ENCODE data around the gene PLSCR3.
"Not testable (repeated sequence)": the region's sequence is repeated elsewhere in the genome, so short reads cannot be mapped to it uniquely, and the experiment has no call there.

PLSCR3 gene

DNA sequence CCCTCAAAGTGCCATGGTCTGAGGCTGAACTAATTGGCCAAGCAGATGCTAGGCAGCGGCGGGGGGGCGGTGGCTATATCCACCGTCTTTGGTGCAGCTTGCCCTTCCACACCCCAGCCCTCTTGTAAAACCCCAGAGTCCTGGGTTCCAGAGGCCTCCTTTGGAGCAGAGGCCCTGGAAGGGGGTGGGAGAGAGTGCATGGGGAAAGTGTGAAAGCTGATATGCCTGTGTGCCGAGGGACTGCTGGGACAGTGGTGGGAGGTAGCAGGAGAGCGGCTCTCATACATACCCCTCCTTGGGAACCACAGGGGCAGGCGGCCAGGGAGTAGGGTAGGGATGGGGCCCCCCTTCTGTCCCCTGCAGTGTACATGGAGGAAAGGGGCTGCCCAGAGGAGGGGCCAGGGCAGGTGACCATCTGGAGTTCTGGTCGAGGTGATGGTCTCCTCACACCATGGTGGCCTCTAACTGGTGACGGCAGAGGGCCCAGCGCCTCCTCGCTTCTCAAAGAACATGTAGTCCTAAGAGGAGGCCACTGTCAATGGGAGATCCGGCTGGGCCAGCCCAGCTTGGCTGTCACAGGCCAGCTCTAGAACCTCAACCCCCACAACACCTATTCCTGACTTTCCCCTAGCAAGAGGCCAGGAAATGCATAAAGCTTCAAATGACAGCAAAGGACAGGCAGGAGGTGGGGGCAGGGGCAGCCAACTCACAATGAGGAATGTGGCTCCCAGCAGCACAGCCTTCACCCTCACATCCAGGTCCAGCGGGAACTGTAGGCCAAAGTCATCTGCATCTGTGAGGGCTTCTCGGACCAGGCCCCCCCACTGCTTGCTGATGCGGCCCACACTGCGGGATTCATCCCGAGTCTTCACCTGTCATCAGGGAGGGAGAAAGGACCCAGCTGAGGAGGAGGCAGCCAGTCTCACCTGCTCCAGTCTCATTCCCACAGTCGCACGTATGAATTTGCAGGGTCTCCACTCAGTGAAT, 4.1 kb downstream of the PLSCR3 start:
- Mint-ChIP-seq H3K4me3 (no peak overlapping the region), H3K36me3 (peaks cover 56% of the 10 kb centered on the region), H3K9me3 (no peaks in the 10 kb centered on the region), H3K27ac (peak overlapping the region; percentile 5), H3K4me1 (peaks cover 45% of the 10 kb centered on the region), H3K27me3 (peaks cover 3% of the 10 kb centered on the region)
- CTCF ChIA-PET: no interaction called here
- no peak for DNase-seq

DNA sequence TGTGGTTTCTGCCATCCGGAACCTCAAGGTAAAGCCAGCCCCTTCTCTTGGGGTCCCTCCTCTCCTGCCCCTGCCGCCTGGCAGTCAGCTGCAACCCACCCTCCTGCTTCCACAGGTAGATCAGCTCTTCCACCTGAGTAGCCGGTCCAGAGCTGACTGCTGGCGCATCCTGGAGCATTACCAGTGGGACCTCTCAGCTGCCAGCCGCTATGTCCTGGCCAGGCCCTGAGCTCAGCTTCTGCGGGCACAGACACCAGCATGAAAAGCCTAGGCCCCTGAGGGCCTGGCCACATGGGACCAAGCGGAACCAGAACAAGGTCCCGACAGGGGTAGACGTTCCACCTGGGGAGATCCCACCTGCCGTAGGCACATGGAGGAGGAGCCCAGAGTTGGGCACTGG, 5.5 kb downstream of the PLSCR3 start:
- Mint-ChIP-seq H3K9me3 (no peaks in the 10 kb centered on the region), H3K4me3 (no peak overlapping the region), H3K4me1 (peaks cover 44% of the 10 kb centered on the region), H3K27me3 (no peaks in the 10 kb centered on the region), H3K27ac (no peak overlapping the region), H3K36me3 (peaks cover 54% of the 10 kb centered on the region)
- CTCF ChIA-PET: no interaction called here
- DNase-seq: no peak

DNA sequence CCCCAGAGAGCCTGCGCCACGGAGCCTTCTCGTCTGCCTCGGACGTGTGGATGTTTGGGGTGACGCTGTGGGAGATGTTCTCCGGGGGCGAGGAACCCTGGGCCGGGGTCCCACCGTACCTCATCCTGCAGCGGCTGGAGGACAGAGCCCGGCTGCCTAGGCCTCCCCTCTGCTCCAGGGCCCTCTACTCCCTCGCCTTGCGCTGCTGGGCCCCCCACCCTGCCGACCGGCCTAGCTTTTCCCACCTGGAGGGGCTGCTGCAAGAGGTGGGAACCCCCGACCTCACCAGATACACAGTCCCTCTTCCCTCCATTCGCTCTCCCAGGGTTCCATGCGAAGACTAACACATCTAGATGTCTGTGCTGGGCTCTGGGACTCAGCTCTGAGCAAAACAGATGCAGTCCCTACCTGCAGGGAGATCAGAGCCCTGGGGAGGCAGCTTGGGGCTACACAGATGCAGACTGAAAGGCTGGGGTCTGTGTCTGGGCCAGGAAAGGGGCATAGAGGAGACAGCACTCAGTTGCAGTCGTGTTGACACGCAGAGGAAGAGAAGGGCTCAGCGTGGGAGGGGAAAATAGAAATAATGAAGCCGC, 9.7 kb downstream of the PLSCR3 start:
- Mint-ChIP-seq H3K27ac (peak overlapping the region; percentile 49), H3K27me3 (peaks cover 40% of the 10 kb centered on the region), H3K9me3 (peaks cover 1% of the 10 kb centered on the region), H3K36me3 (peaks cover 21% of the 10 kb centered on the region), H3K4me1 (peaks cover 26% of the 10 kb centered on the region), H3K4me3 (peak overlapping the region; percentile 74)
- CTCF ChIA-PET: interaction anchor here (1.1 kb wide), 1 partner anchor 130 kb away, joined by 3 read pairs; no protein-coding TSS in a partner anchor
- no peak for DNase-seq

DNA sequence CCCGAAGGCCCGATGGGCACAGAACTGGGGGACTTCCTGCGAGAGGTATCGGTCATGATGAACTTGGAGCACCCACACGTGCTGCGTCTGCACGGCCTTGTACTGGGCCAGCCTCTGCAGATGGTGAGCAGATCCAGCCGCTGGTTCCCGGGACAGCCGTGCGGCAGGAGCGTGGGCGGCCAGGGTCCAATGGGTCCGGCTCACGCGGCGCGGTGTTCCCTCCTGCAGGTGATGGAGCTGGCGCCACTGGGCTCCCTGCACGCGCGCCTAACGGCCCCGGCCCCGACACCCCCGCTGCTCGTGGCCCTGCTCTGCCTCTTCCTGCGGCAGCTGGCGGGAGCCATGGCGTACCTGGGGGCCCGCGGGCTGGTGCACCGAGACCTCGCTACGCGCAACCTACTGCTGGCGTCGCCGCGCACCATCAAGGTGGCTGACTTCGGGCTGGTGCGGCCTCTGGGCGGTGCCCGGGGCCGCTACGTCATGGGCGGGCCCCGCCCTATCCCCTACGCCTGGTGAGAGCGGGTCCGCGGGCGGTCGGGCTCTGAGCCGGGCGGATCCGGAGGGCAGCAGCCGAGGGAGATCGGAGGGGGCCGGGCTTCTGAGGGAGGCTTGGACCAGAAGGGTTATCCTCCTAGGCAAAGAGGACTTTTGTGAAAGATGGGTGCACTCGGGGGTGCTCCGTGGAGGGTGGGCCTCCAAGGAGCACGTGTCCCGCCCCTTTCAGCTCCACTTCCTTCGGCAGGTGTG, 10.4 kb downstream of the PLSCR3 start:
- peaks cover 25% of the 10 kb centered on the region for H3K4me1 Mint-ChIP-seq
- H3K27ac Mint-ChIP-seq: peak overlapping the region; percentile 49
- peaks cover 47% of the 10 kb centered on the region for H3K27me3 Mint-ChIP-seq
- peaks cover 7% of the 10 kb centered on the region for H3K9me3 Mint-ChIP-seq
- peak; percentile 87 for DNase-seq
- CTCF ChIA-PET: interaction anchor here (1.1 kb wide), 1 partner anchor 131 kb away, joined by 3 read pairs; no protein-coding TSS in a partner anchor
- peak overlapping the region; percentile 74 for H3K4me3 Mint-ChIP-seq
- peaks cover 17% of the 10 kb centered on the region for H3K36me3 Mint-ChIP-seq

DNA sequence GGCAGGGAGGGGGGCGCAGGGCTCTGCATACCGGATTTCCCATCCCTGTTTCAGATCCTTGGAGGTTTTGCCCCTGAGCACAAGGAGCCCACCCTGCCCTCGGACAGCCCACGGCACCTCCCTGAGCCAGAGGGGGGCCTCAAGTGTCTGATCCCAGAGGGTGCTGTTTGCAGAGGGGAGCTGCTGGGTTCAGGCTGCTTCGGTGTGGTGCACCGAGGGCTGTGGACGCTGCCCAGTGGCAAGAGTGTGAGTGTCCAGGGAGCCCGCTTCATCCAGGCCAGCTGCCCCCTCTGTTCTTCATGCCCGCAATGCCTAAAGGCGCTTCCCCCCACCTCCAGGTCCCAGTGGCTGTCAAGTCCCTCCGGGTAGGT, 11.0 kb downstream of the PLSCR3 start:
- CTCF ChIA-PET: no interaction called here
- DNase-seq: no peak
- Mint-ChIP-seq H3K27me3 (peaks cover 51% of the 10 kb centered on the region), H3K27ac (no peak overlapping the region), H3K36me3 (peaks cover 13% of the 10 kb centered on the region), H3K4me1 (peaks cover 25% of the 10 kb centered on the region), H3K4me3 (peak overlapping the region; percentile 50), H3K9me3 (peaks cover 7% of the 10 kb centered on the region)

DNA sequence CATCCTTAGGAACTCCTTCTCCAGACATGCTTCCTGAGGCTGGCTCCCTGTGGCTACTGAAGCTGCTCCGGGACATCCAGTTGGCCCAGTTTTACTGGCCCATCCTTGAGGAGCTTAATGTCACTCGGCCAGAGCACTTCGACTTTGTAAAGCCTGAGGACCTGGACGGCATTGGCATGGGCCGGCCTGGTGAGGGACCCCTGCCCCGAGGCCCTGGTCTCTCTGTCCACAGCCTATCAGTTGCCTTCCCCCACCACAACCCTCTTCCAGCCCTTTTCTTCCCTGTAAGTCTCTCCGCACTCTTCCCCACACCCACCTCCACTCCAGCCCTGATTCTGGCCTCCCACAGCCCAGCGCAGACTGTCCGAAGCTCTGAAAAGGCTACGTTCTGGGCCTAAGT, 11.4 kb downstream of the PLSCR3 start:
- DNase-seq: no peak
- Mint-ChIP-seq H3K4me1 (peaks cover 25% of the 10 kb centered on the region), H3K36me3 (peaks cover 11% of the 10 kb centered on the region), H3K9me3 (peaks cover 7% of the 10 kb centered on the region), H3K4me3 (peak overlapping the region; percentile 50), H3K27ac (no peak overlapping the region), H3K27me3 (peaks cover 55% of the 10 kb centered on the region)
- CTCF ChIA-PET: no interaction called here

DNA sequence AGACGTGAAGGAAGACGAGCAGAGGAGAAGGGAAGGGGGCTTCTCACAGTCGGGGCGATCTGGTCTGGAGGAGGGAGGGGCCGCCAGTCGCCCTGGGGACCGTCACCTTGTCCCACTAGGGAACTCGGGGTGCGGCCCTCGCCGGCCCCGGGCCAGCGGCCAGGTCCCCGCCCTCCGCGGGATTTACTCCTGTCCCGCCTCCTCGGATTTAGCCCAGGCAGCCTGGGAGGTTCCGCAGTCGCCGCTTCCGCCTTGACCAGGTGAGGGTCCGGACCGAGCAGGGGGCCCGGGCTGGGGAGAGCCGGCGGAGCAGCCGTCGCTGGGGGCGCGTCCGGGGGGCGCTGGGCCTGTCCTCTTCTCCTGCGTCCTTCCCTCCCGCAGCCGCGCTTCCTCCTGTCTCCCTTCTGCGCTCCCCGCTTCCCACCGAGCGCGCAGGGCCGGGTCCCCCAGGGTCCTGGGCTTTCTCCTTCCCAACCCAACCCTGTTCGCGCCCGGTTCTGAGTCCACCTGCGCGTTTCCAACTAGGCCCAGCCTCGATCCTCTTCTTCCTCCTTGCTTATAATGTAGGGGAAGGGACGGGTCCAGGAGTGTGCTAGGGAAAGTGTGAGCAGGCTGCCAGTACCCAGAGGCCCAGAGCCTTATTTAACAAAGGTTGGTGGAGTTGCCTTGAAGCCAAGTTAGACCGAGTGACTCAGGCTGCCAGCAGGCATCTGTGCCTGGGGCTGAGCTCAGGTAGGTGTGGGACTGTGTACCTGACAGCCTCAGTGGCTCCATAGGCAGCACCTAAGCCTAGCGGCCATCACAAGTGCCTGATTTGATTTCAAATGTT, 13.3 kb downstream of the PLSCR3 start, which contains the start of gene TNK1:
TSS of gene TNK1 (plus strand) at position 235 of the 829 bp plus-strand sequence. CDS start 1,838 bp downstream, outside the sequence.
- H3K9me3 Mint-ChIP-seq: peaks cover 7% of the 10 kb centered on the region
- peaks cover 20% of the 10 kb centered on the region for H3K4me1 Mint-ChIP-seq
- DNase-seq: no peak
- CTCF ChIA-PET: no interaction called here
- no peak within 1 kb of the TSS for H3K27ac Mint-ChIP-seq
- H3K36me3 Mint-ChIP-seq: peaks cover 6% of the 10 kb centered on the region
- peaks cover 65% of the 10 kb centered on the region for H3K27me3 Mint-ChIP-seq
- no peak within 1 kb of the TSS for H3K4me3 Mint-ChIP-seq

DNA sequence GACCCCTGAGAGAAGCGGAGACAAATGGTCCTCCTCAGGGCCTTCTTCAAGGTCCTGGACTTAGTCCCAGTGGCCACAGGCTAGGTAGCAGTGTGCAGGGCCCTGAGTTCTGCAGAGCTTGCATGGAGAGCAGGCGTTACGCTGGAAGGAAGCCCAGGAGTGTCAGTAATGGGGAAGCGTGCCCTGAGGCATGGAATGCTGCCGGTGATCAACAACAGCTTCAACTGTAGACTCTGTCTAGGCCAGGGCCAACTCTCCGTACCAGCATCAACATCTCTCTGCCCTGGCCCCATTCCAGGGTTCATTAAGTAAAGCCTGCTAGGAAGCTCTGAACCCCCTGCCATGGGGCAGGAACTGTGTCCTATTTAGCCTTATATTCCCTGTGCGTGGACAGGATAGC, 14.0 kb downstream of the PLSCR3 start:
- Mint-ChIP-seq H3K36me3 (peaks cover 2% of the 10 kb centered on the region), H3K4me3 (no peak overlapping the region), H3K4me1 (peaks cover 17% of the 10 kb centered on the region), H3K9me3 (peaks cover 7% of the 10 kb centered on the region), H3K27ac (no peak overlapping the region), H3K27me3 (peaks cover 65% of the 10 kb centered on the region)
- no peak for DNase-seq
- CTCF ChIA-PET: no interaction called here

DNA sequence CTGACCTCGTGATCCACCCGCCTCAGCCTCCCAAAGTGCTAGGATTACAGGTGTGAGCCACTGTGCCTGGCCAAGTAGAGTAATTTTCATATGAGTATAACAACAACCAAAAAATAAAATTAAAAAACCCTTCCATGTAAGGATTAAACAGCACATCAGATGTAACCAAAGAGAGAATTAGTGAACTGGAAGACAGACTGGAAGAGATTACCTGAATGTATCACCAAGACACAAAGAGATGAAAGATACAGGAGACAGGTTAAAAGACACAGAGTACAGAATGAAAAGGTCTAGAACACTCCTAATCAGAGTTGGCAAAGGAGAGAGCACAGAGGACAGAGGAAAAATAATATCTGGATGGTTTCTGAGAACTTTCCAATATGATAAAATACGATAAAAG, 15.2 kb downstream of the PLSCR3 start:
- H3K36me3 Mint-ChIP-seq: peaks cover 2% of the 10 kb centered on the region
- peaks cover 11% of the 10 kb centered on the region for H3K4me1 Mint-ChIP-seq
- CTCF ChIA-PET: no interaction called here
- no peak for DNase-seq
- peaks cover 7% of the 10 kb centered on the region for H3K9me3 Mint-ChIP-seq
- H3K4me3 Mint-ChIP-seq: no peak overlapping the region
- H3K27me3 Mint-ChIP-seq: peaks cover 65% of the 10 kb centered on the region
- no peak overlapping the region for H3K27ac Mint-ChIP-seq

DNA sequence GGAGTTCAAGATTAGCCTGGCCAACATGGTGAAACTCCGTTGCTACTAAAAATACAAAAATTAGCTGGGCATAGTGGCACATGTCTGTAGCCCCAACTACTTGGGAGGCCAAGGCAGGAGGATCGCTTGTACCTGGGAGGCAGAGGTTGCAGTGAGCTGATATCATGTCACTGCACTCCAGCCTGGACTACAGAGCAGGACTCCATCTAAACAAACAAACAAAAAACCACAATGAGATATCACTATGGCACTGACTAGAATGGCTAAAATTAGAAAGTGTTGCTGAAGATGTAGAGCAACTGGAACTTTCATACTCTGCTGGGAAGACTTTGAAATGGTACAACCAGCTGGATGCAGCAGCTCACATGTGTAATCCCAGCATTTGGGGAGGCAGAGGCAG, 20.0 kb downstream of the PLSCR3 start:
- no peak overlapping the region for H3K4me3 Mint-ChIP-seq
- DNase-seq: no peak
- H3K27ac Mint-ChIP-seq: no peak overlapping the region
- H3K4me1 Mint-ChIP-seq: no peaks in the 10 kb centered on the region
- CTCF ChIA-PET: interaction anchor here (2.2 kb wide), 1 partner anchor 18 kb away, joined by 6 read pairs; no protein-coding TSS in a partner anchor
- peaks cover 53% of the 10 kb centered on the region for H3K27me3 Mint-ChIP-seq
- H3K36me3 Mint-ChIP-seq: peaks cover 2% of the 10 kb centered on the region
- H3K9me3 Mint-ChIP-seq: peaks cover 3% of the 10 kb centered on the region

DNA sequence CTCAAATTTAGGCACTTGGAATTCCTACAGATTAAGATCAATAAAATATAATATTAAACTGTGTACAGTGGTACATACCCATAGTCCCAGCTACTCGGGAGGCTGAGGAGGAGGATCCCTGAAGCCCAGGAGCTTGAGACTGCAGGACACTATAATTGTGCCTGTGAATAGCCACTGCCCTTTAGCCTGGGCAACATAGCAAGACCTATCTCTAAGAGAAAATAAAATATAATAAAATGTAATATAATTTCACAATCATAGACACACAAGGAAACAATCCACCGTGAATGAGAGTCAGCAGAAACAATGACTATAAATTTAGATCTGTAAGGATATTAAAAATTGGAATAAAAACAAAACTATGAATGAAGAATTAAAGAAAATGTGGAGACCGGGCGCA, 23.5 kb downstream of the PLSCR3 start:
- Mint-ChIP-seq H3K9me3 (no peaks in the 10 kb centered on the region), H3K36me3 (no peaks in the 10 kb centered on the region), H3K27me3 (peaks cover 56% of the 10 kb centered on the region), H3K4me3 (no peak overlapping the region), H3K27ac (no peak overlapping the region), H3K4me1 (no peaks in the 10 kb centered on the region)
- CTCF ChIA-PET: interaction anchor here (1.6 kb wide), 1 partner anchor 16 kb away, joined by 6 read pairs; the partner anchor contains the start of gene TMEM95
- no peak for DNase-seq

DNA sequence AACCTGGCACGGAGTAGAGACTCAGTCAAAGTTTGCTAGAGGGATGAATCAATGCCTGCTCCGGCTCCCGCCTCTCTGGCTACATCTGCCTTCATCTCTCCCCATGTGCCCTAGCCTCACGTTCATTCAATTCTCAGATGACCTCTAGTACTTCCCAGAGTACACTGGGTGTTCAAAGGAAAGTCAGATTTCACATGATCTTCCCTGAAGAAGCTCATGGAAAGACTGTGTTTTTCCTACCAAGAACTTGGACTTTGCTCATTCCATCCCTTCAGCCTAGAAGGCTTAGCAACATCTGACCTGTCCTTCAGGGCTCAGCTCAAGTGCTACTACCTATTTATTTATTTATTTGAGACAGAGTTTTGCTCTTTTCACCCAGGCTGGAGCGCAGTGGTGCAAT, 24.5 kb downstream of the PLSCR3 start:
- CTCF ChIA-PET: interaction anchor here (1.6 kb wide), 1 partner anchor 14 kb away, joined by 6 read pairs; the partner anchor contains the start of gene TMEM95
- Mint-ChIP-seq H3K27me3 (peaks cover 56% of the 10 kb centered on the region), H3K4me3 (no peak overlapping the region)

DNA sequence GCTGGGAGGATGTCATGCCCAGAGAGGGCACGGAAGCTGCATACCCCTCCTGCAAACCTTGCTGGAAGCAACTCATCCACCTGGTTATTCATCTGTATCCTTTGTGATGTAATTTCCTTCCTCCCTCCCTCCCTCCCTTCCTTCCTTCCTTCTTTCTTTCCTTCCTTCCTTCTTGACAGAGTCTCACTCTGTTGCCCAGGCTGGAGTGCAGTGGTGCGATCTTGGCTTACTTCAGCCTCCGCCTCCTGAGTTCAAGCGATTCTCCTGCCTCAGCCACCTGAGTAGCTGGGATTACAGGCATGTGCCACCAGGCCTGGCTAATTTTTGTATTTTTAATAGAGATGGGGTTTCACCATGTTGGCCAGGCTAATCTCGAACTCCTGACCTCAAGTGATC, 25.7 kb downstream of the PLSCR3 start:
- peaks cover 57% of the 10 kb centered on the region for H3K27me3 Mint-ChIP-seq
- CTCF ChIA-PET: interaction anchor here (0.6 to 1.0 kb wide), 3 partner anchors 12 to 279 kb away, joined by 3 to 4 read pairs (median 3); no protein-coding TSS in a partner anchor
- H3K4me1 Mint-ChIP-seq, H3K36me3 Mint-ChIP-seq, H3K4me3 Mint-ChIP-seq, DNase-seq, H3K27ac Mint-ChIP-seq, H3K9me3 Mint-ChIP-seq: not testable (repeated sequence)

More for the DNA sequence above, 24.5 kb downstream of the PLSCR3 start:
- DNase-seq: no peak
- Mint-ChIP-seq H3K9me3 (no peaks in the 10 kb centered on the region), H3K4me1 (no peaks in the 10 kb centered on the region), H3K36me3 (no peaks in the 10 kb centered on the region), H3K27ac (no peak overlapping the region)
